NCI-H2227 (cell line): ENCODE data around the gene GUCY2F.

Experiments
- DNase-seq: peaks from one replicate; lab custom pipeline; 2025; ENCODE audit not compliant: unreplicated experiment; lab: John Stamatoyannopoulos, UW

Gene GUCY2F

GRCh38 chrX:109398061-109398460, 83.8 kb downstream of the GUCY2F start:
- DNase-seq, result no peak

DNA sequence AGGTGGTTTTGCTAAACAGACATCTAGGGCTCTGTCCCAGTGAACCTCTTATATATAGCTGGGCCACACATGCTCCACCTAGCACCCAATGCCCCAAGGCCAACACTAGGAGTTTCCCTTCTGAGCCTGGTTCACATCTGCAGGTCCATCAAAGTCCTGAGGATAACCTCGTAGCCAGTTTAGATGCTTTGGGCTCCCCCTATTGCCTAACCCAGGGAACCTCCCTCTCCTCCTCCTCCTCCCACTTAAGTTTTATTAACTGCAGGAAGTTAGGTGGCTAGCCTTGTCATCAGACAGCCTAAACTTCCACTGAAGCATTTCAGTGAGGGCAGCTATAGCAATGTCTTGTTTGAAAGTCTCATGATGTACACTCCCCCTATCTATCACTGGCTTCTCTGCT, 88.0 kb downstream of the GUCY2F start:
- DNase-seq, result no peak

DNA sequence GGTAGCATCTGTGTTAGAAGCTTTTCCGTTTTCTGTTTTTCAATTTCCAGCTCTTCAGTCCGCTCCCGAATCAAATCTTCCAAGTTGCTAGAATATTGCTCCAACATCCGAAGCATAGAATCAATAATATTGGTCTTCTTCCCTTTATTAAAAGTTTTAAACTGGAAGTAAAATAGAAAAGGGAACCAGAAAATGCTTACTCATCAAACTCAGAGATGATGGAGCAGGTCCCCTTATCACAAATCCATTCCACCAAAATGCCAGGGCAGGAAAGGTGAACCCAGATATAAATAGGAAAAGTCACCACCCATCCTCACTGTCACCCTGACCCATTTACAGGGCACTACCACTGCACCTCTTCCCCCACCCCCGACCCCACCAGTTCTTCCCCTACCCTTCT, 89.0 kb downstream of the GUCY2F start:
- DNase-seq, result no peak

DNA sequence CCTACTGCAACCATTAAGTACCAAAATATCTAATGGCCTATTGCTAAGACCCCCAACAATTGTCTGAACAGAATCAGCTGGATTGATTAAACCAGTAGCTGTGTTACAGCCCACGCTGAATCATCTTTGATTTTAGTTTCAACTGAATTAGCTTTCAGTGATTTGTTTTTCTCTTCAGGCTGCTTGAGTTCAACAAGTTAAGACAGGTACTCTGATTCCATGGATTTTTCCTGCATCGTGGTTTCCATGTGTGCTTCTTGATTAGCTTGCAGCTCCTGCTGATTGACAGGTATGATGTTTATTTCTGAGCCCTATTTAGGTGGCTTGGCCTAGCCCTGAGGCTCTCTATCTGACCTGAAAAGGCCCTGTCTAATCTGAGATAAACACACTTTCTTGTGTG, 91.3 kb downstream of the GUCY2F start:
- no peak for DNase-seq

GRCh38 chrX:109389917-109390316, 92.0 kb downstream of the GUCY2F start:
- no peak for DNase-seq

DNA sequence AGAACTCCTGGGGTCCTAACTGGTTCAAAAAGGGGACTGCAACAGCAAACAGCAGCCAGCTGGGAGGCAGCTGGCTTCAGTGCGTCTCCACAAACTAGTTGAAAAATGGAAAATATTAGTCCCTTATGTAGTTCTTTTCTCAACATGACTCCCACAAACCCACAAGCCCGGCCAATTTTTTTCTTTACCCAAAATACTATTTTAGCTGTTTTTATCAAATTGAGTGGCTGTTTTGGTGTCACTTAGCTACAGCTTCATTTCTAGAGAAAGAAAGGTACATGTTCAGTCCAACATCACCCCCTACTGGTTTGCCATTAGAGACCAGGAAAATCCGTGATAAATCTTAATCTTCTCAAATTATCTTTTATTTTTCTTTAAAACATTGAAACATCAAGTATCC, 97.2 kb downstream of the GUCY2F start:
- DNase-seq, result no peak

- no peak for DNase-seq
These were observed 99.6 kb downstream of the GUCY2F start for GRCh38 chrX:109382332-109382731.

GRCh38 chrX:109378281-109378680, 103.6 kb downstream of the GUCY2F start:
- DNase-seq, result no peak

- no peak for DNase-seq
These were observed 107.5 kb downstream of the GUCY2F start for GRCh38 chrX:109374262-109374960.

- DNase-seq, result no peak
These were observed 108.4 kb downstream of the GUCY2F start for GRCh38 chrX:109373468-109373867.

DNA sequence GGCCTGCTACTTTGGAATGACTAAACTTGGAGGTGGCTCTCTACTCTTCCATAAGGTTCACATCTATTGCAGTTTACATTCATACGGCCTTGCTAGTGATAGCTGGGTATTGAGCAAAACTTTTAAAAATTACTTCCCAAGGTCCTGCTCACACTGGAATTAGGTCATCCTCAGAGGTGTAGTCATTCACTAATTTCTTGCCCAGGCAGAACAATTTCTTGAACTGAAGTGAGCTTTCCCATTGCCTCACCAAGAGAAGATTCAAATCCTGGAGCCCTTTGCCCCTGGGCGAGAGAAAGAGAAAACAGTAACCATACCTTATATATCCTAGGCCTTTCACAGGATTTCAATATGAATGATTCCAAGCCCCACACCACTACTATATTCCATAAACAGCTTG, 109.2 kb downstream of the GUCY2F start:
- DNase-seq, result no peak

DNA sequence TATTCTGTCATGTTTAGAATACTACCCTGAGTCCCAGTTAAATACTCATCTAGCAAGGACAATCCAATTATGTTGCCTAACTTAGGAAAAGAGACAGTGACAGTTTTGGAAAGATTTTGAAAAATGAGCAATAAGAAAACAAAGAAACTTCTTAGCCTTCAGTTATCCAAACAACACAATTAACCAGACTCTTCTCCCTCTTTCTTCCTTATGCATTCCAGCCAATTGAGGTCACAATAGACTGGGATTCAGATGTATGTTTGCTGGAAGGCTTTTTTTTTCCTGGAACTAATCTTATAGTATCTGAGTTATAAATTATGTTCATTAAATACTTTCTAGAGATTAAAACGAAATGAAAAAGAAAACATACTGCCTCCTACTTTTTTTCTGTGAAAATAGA, 109.6 kb downstream of the GUCY2F start:
- DNase-seq, result no peak

DNA sequence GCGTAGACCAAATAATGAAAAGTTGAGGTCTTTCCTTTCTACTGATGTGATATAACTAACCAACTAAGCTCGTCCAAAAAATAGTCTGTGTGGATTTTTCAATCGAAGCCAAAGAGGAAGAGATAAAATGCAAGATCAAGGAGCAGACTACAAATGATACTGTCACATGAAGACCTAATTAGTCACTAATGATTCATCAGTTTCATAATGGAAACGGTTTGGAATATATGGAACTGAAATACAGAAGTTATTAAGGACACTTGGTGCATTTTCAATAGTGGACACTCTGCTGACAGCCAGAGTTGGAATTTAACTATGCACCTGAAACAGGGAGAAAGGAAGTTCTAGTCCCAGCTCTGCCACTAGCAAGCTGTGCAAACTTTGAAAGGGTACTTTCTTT, 119.8 kb downstream of the GUCY2F start:
- no peak for DNase-seq

GRCh38 chrX:109360301-109360700, 121.6 kb downstream of the GUCY2F start:
- no peak for DNase-seq

GRCh38 chrX:109357706-109358105, 124.2 kb downstream of the GUCY2F start:
- DNase-seq, result no peak

DNA sequence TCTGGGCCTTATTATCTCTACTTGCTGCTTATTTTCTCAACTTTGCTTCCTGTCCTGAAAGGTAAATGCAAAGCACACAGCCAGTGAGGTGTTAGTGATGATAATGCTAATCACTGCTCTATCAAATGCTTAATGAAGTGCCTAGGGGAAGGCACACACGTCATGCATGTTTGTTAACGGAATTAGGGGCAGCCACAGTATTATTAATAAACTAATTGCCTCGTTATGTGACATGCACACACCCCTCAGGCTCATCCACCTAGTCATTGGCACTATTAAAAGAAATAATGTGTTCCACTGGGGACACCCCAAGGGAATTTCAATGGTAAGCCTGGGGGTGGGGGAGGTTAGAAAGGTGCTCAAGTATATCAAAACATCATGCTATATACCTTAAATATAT, 125.2 kb downstream of the GUCY2F start:
- no peak for DNase-seq

DNA sequence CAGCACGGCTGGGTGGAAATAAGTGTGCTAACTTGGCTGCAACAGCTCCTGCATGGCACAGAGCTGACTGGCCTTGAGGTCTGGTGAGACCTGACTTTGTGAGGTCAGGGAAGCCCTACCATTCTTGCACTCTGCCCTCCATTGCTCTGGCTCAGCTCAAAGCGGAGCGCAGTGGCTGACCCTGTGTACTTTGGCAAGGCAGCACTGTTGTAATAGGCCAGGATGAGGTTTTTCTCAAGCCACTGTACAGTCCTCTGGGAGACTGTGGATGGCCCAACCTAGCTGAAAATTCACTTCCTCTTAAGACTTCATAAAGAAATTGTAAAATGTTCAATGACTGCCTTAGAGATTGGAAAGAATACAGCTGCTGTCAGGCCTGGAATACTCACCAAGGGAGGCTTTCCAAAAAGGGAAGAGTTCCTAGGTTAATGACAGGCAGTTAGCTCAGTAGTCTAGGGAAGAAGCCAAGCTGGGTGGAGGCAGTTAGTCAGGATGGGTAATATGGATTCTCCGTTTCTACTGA, 129.8 kb downstream of the GUCY2F start:
- no peak for DNase-seq

DNA sequence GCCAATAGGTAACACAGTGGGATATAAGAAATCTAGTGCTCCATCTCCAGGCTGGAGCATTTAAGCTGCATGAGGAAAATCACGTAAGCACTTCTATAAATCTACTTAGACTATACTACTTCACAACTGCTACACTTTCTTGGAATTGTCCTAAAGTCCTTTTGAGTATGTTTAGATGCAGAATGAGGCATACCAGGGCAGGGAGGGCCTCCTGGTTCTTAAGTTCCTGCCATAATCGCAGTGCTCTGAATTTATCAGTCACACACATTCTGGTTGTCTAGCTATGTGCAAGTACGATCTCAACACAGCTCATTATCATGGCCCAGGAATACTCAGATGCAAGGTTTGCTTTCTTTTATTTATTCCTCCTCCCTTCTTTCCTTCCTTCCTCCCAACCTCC, 130.3 kb downstream of the GUCY2F start:
- no peak for DNase-seq

DNA sequence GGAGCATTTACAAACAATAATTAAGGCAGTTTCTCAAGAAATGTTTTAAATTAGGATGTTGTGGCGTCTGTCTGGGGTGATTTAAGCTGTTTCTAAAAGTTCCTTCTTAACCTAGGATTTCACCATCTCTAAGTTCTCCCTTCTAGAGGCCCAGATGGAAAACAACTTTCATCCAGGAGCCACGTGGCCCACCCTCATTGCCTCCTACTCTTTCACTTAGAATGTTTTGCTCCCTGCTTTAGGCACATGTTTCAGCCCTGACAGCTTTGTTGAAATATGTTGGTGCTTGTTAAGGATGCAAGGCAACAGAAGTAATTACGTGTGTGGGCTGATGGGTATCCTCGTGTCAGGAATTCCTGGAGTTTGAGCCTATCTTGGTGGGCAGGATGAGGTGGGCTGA, 131.3 kb downstream of the GUCY2F start:
- DNase-seq, result no peak

DNA sequence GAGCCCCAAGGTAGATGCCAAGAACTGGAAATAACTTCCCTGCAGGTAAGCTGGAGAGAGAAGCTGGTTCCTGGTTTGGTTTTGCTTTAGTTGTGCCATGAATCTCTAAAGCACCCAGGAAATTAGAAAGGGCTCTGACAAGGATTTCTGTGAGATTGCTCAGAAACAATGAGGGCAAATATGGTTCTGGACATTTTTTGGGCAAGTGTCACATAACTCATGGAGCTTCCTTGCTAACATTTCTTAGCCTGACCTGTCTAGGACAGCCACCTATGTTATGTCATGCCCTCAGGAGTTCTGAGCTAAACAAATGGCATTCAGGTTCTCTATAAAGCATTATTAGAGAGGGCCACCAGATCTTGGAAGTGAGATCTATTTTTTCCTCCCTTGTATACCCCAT, 131.8 kb downstream of the GUCY2F start:
- no peak for DNase-seq

GRCh38 chrX:109347632-109348031, 134.3 kb downstream of the GUCY2F start:
- DNase-seq, result no peak

GRCh38 chrX:109346491-109346890, 135.4 kb downstream of the GUCY2F start:
- no peak for DNase-seq

DNA sequence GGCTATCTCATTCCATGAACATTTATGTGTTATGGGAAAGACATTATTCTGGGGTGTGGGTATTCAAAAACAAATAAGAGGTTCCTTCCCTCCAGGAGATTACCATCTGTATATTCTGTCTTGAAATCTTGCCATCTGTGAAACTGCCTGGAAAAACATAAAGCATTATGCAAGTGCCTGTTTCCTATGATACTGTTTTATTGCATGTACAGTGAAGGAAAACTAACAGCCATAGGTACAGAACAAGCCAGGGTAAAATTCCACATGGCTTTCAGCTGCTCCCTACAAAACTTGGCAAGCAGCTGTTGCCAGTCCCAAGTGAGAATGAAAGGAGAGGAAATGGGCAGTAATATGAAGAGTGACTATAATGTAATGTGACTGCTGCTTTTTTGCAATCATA, 136.0 kb downstream of the GUCY2F start:
- DNase-seq, result no peak
